ENCODE measurements around the gene DLX1.

Gene DLX1

GRCh38 chr2:172088245-172089004, 3.1 kb downstream of the DLX1 start:
- 5 to 10% methylated on average over 29 to 32 of the region's 37 CpGs for WGBS, 2 experiments (ENCODE audit: insufficient coverage in 2 of 2)
- H3K27ac ChIP-seq (ENCODE audit: low read depth, low read length, severe bottlenecking): no peak overlapping the region
- no peaks in the 10 kb centered on the region for H3K36me3 ChIP-seq (ENCODE audit: control insufficient read depth, insufficient read depth, low read length)
- no peaks in the 10 kb centered on the region for H3K9me3 ChIP-seq (ENCODE audit: control insufficient read depth, low read length)
- peaks cover 5% of the 10 kb centered on the region for H3K4me1 ChIP-seq (ENCODE audit: control insufficient read depth, insufficient read depth, low read length, poor library complexity, severe bottlenecking)
- H3K4me3 ChIP-seq (ENCODE audit: extremely low read depth, insufficient read depth, low read length, poor library complexity, severe bottlenecking): peak overlapping the region; percentile 46

- WGBS, 2 experiments (ENCODE audit: insufficient coverage in 2 of 2): 0 to 30% methylated on average over 3 to 4 of the region's 10 CpGs
- H3K36me3 ChIP-seq (ENCODE audit: control insufficient read depth, insufficient read depth, low read length): no peaks in the 10 kb centered on the region
- H3K4me3 ChIP-seq (ENCODE audit: extremely low read depth, insufficient read depth, low read length, poor library complexity, severe bottlenecking): peak overlapping the region; percentile 46
- H3K9me3 ChIP-seq (ENCODE audit: control insufficient read depth, low read length): no peaks in the 10 kb centered on the region
- H3K27ac ChIP-seq (ENCODE audit: low read depth, low read length, severe bottlenecking): no peak overlapping the region
- H3K4me1 ChIP-seq (ENCODE audit: control insufficient read depth, insufficient read depth, low read length, poor library complexity, severe bottlenecking): peaks cover 8% of the 10 kb centered on the region
These were observed 3.7 kb downstream of the DLX1 start for GRCh38 chr2:172089005-172089504.

GRCh38 chr2:172089633-172090032, 4.3 kb downstream of the DLX1 start:
- WGBS, 2 experiments (ENCODE audit: insufficient coverage in 2 of 2): 25 to 30% methylated on average over 4 to 6 of the region's 7 CpGs
- H3K4me3 ChIP-seq (ENCODE audit: extremely low read depth, insufficient read depth, low read length, poor library complexity, severe bottlenecking): no peak overlapping the region
- no peak overlapping the region for H3K27ac ChIP-seq (ENCODE audit: low read depth, low read length, severe bottlenecking)
- no peaks in the 10 kb centered on the region for H3K9me3 ChIP-seq (ENCODE audit: control insufficient read depth, low read length)
- no peaks in the 10 kb centered on the region for H3K36me3 ChIP-seq (ENCODE audit: control insufficient read depth, insufficient read depth, low read length)
- H3K4me1 ChIP-seq (ENCODE audit: control insufficient read depth, insufficient read depth, low read length, poor library complexity, severe bottlenecking): peaks cover 8% of the 10 kb centered on the region

GRCh38 chr2:172090044-172090961, 5.0 kb downstream of the DLX1 start:
- Histone ChIP-seq H3K9me3 (ENCODE audit: control insufficient read depth, low read length) (no peaks in the 10 kb centered on the region), H3K4me1 (ENCODE audit: control insufficient read depth, insufficient read depth, low read length, poor library complexity, severe bottlenecking) (peaks cover 12% of the 10 kb centered on the region), H3K4me3 (ENCODE audit: extremely low read depth, insufficient read depth, low read length, poor library complexity, severe bottlenecking) (no peak overlapping the region), H3K27ac (ENCODE audit: low read depth, low read length, severe bottlenecking) (no peak overlapping the region), H3K36me3 (ENCODE audit: control insufficient read depth, insufficient read depth, low read length) (no peaks in the 10 kb centered on the region)
- 2 to 3% methylated on average over 32 to 33 of the region's 39 CpGs for WGBS, 2 experiments (ENCODE audit: insufficient coverage in 2 of 2)

- Histone ChIP-seq H3K36me3 (ENCODE audit: control insufficient read depth, insufficient read depth, low read length) (no peaks in the 10 kb centered on the region), H3K27ac (ENCODE audit: low read depth, low read length, severe bottlenecking) (no peak overlapping the region), H3K9me3 (ENCODE audit: control insufficient read depth, low read length) (no peaks in the 10 kb centered on the region), H3K4me1 (ENCODE audit: control insufficient read depth, insufficient read depth, low read length, poor library complexity, severe bottlenecking) (peaks cover 15% of the 10 kb centered on the region), H3K4me3 (ENCODE audit: extremely low read depth, insufficient read depth, low read length, poor library complexity, severe bottlenecking) (no peak overlapping the region)
- WGBS, 2 experiments (ENCODE audit: insufficient coverage in 2 of 2): 0% methylated on average over 5 to 7 of the region's 13 CpGs
These were observed 5.8 kb downstream of the DLX1 start for GRCh38 chr2:172091000-172091641.

GRCh38 chr2:172091761-172092566, 6.7 kb downstream of the DLX1 start:
- Histone ChIP-seq H3K4me1 (ENCODE audit: control insufficient read depth, insufficient read depth, low read length, poor library complexity, severe bottlenecking) (peaks cover 24% of the 10 kb centered on the region), H3K9me3 (ENCODE audit: control insufficient read depth, low read length) (no peaks in the 10 kb centered on the region), H3K4me3 (ENCODE audit: extremely low read depth, insufficient read depth, low read length, poor library complexity, severe bottlenecking) (no peak overlapping the region), H3K27ac (ENCODE audit: low read depth, low read length, severe bottlenecking) (no peak overlapping the region), H3K36me3 (ENCODE audit: control insufficient read depth, insufficient read depth, low read length) (no peaks in the 10 kb centered on the region)
- WGBS, 2 experiments (ENCODE audit: insufficient coverage in 2 of 2): 13 to 20% methylated on average over 7 to 8 of the region's 11 CpGs

DNA sequence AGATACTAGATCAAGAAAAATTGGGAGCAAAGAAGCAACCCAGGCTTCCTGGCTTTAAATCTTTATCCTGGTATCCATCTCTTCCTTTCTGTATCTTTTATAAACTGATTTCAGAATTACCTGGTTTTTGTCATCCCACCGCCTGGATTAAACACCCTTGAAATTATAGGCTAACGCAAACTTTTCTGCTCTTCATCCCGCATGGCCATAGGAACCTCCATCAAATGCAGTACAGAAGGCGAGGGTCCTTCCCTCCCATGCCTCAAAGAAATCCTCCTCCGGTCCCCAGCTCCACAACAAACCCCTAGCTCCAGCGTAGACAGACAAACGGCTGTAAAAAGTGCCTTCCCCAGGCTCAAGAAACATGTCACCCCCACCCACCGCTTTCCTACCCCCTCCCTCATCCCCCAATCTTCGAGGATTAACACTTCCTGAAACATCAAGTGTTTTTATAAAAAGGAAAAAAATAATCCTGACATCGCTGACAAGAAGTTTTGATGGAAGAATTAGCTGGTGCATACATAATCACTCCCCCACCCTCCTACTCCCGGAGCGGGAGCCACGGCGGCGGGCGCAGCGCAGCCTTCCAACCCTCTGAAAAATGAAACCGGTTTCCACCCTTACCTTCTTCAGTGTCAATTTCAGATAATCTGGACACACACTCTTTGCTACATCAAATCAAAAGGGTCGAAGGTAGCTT, 7.6 kb downstream of the DLX1 start:
- Histone ChIP-seq H3K4me1 (ENCODE audit: control insufficient read depth, insufficient read depth, low read length, poor library complexity, severe bottlenecking) (peaks cover 30% of the 10 kb centered on the region), H3K9me3 (ENCODE audit: control insufficient read depth, low read length) (no peaks in the 10 kb centered on the region), H3K4me3 (ENCODE audit: extremely low read depth, insufficient read depth, low read length, poor library complexity, severe bottlenecking) (no peak overlapping the region), H3K36me3 (ENCODE audit: control insufficient read depth, insufficient read depth, low read length) (no peaks in the 10 kb centered on the region), H3K27ac (ENCODE audit: low read depth, low read length, severe bottlenecking) (no peak overlapping the region)
- 0 to 2% methylated on average over 3 to 7 of the region's 19 CpGs for WGBS, 2 experiments (ENCODE audit: insufficient coverage in 2 of 2)

DNA sequence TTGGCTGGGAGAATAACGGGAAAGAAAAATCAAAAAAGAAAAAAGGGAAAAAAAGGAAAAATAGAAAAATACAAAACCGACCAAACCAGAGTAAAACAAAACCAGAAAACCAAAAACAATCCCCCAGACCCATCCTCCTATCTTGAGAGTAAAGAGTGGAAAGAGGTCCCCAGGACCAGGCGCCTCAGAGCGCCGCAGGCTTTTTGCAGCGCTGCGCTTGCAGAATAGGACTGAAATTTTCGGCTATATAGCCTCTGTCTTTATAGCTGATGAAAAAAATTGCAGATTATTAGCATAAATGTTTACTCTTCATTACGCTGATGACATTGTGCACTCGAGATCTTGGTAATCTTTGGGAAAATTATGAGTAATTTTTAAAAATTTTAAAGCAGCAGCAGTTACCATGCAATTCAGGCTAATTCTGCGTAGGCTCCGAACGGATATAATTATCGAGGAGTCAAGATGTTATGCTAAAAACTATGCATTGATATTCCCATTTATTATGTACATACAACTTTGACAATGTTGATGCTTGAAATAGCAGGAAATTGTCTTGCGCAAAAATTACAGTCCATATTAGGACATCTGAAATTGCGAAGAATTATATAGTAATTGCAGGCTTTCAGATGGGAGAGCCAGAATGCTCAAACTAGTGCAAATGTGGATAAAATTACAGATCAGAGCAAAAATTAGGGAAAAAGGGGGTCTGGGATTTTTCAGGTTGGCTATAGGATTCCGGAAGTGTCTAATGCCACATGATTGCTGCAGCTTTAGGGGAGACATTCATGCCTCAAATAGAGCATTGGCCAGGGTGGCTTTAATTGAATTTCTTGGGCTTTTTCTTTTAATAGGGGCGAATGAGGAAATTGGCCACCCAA, 8.3 kb downstream of the DLX1 start:
- whole genome bisulfite sequencing, 2 experiments (ENCODE audit: insufficient coverage in 2 of 2): 0 to 3% methylated on average over 3 to 9 of the region's 18 CpGs
- Histone ChIP-seq H3K9me3 (ENCODE audit: control insufficient read depth, low read length) (no peaks in the 10 kb centered on the region), H3K27ac (ENCODE audit: low read depth, low read length, severe bottlenecking) (peak overlapping the region; percentile 41), H3K4me3 (ENCODE audit: extremely low read depth, insufficient read depth, low read length, poor library complexity, severe bottlenecking) (peak overlapping the region; percentile 45), H3K36me3 (ENCODE audit: control insufficient read depth, insufficient read depth, low read length) (no peaks in the 10 kb centered on the region), H3K4me1 (ENCODE audit: control insufficient read depth, insufficient read depth, low read length, poor library complexity, severe bottlenecking) (peaks cover 35% of the 10 kb centered on the region)
